Neural cell (in vitro differentiated cells): Measurements from ENCODE around the gene LRRC8B. TPM values are rescaled to one million over a fixed set of nuclear protein-coding genes. Genes with fewer than 3 reads are reported as not detected.

Experiments
- H2AFZ ChIP-seq: fragments of 200-600, 300-800 bp; sonication (generic), shearing (Covaris generic); 2 replicates; pipeline ENCODE4 v1.6.0; 2014; ENCODE audit warnings: low read depth, mild to moderate bottlenecking, antibody characterized with exemption, low read length, moderate library complexity
- H3F3A ChIP-seq: fragments of 200-600 bp; shearing (Covaris generic); 2 replicates; pipeline ENCODE4 v1.6.1; 2016; ENCODE audit warnings: mild to moderate bottlenecking, moderate library complexity, mixed read lengths, antibody characterized with exemption, low read length; ENCODE audit not compliant: insufficient read depth, poor library complexity, severe bottlenecking
- H3K27ac ChIP-seq: fragments of 200-600, 300-800 bp; sonication (generic), shearing (Covaris generic); 2 replicates; pipeline ENCODE4 v1.5.1; 2014; ENCODE audit warnings: mild to moderate bottlenecking, low read length, moderate library complexity
- H3K27me3 ChIP-seq: fragments of 300-800, 200-600 bp; sonication (generic), shearing (Covaris generic); 2 replicates; pipeline ENCODE4 v1.6.0; 2014; ENCODE audit warnings: mild to moderate bottlenecking, low read depth, low read length, moderate library complexity; ENCODE audit not compliant: insufficient read depth
- H3K36me3 ChIP-seq: fragments of 300-800, 200-600 bp; sonication (generic), shearing (Covaris generic); 2 replicates; pipeline ENCODE4 v1.5.1; 2014; ENCODE audit warnings: mild to moderate bottlenecking, antibody characterized with exemption, low read length, moderate library complexity; ENCODE audit not compliant: insufficient read depth
- H3K4me2 ChIP-seq: fragments of 300-800, 200-600 bp; sonication (generic), shearing (Covaris generic); 2 replicates; pipeline ENCODE4 v1.6.0; 2014; ENCODE audit warnings: mild to moderate bottlenecking, low read length
- H3K4me3 ChIP-seq: fragments of 300-800, 200-600 bp; sonication (generic), shearing (Covaris generic); 2 replicates; pipeline ENCODE4 v1.5.1; 2014; ENCODE audit warnings: mild to moderate bottlenecking, low read length, moderate library complexity
- H3K79me2 ChIP-seq: fragments of 200-600 bp; shearing (Covaris generic); replicated peaks from 2 replicates; pipeline ENCODE4 v1.6.0; 2014; ENCODE audit warnings: mild to moderate bottlenecking, low read length, moderate library complexity; ENCODE audit not compliant: insufficient read depth
- H3K9ac ChIP-seq: fragments of 300-800, 200-600 bp; sonication (generic), shearing (Covaris generic); 2 replicates; pipeline ENCODE4 v1.6.1; 2016; ENCODE audit warnings: mild to moderate bottlenecking, low read length, mixed read lengths
- H3K9me2 ChIP-seq: fragments of 200-600 bp; shearing (Covaris generic); 2 replicates; pipeline ENCODE4 v1.6.1; 2016; ENCODE audit warnings: mild to moderate bottlenecking, low read length, mixed read lengths; ENCODE audit not compliant: insufficient read depth
- H3K9me3 ChIP-seq: fragments of 200-600, 300-800 bp; sonication (generic), shearing (Covaris generic); 2 replicates; pipeline ENCODE4 v1.6.1; 2016; ENCODE audit warnings: mild to moderate bottlenecking, mixed run types, low read length, moderate library complexity, mixed read lengths
- H4K20me1 ChIP-seq: fragments of 200-600 bp; shearing (Covaris generic); 2 replicates; pipeline ENCODE4 v1.6.1; 2016; ENCODE audit warnings: mild to moderate bottlenecking, mixed run types; ENCODE audit not compliant: insufficient read depth
- CTCF ChIP-seq: fragments of 450-650 bp; IDR thresholded peaks from 2 replicates; pipeline ENCODE4 v1.5.1; 2014; ENCODE audit warnings: antibody characterized with exemption, mild to moderate bottlenecking, moderate library complexity; ENCODE audit not compliant: poor library complexity, severe bottlenecking
- EP300 ChIP-seq: fragments of 450-650 bp; conservative IDR thresholded peaks from 2 replicates; pipeline ENCODE4 v1.6.1; 2014; ENCODE audit warnings: antibody characterized with exemption, mild to moderate bottlenecking, moderate library complexity; ENCODE audit not compliant: poor library complexity, severe bottlenecking
- EZH2 ChIP-seq: fragments of 200-600, 300-800 bp; shearing (Covaris generic), sonication (generic); IDR thresholded peaks from 2 replicates; pipeline ENCODE4 v1.6.1; 2014; ENCODE audit warnings: antibody characterized with exemption, low read length, borderline replicate concordance, mild to moderate bottlenecking; ENCODE audit not compliant: insufficient read depth, poor library complexity, severe bottlenecking
- MXI1 ChIP-seq: fragments of 450-650 bp; conservative IDR thresholded peaks from 2 replicates; pipeline ENCODE4 v1.6.1; 2014; ENCODE audit warnings: antibody characterized with exemption, mild to moderate bottlenecking; ENCODE audit not compliant: poor library complexity, severe bottlenecking
- POLR2AphosphoS5 ChIP-seq: IDR thresholded peaks from 2 replicates; pipeline ENCODE4 v1.6.1; 2012
- RAD21 ChIP-seq: fragments of 450-650 bp; conservative IDR thresholded peaks from 2 replicates; pipeline ENCODE4 v1.6.1; 2014; ENCODE audit warnings: antibody characterized with exemption, mild to moderate bottlenecking, moderate library complexity
- REST ChIP-seq: IDR thresholded peaks from 2 replicates; pipeline ENCODE4 v1.6.1; 2012; ENCODE audit warnings: borderline replicate concordance
- SMC3 ChIP-seq: fragments of 450-650 bp; conservative IDR thresholded peaks from 2 replicates; pipeline ENCODE4 v1.6.1; 2014; ENCODE audit warnings: antibody characterized with exemption, mild to moderate bottlenecking, moderate library complexity; ENCODE audit not compliant: poor library complexity
- TAF1 ChIP-seq: IDR thresholded peaks from 2 replicates; pipeline ENCODE4 v1.6.1; 2012; ENCODE audit warnings: low read depth
- polyA plus RNA-seq: library from polyadenylated mRNA; depleted of rRNA; stranded (reverse); fragments of >200 nt; gene quantifications from 2 replicates; pipeline ENCODE4 v1.2.3, GENCODE V29; 2014

Gene LRRC8B
- polyA plus RNA-seq, 1 donor from 2014 or later = 15.9 TPM

GRCh38 chr1:89490389-89490788 is 34.2 kb upstream of the LRRC8B start:
- H2AFZ ChIP-seq = no peak overlapping the region
- no peaks in the 10 kb centered on the region for H3F3A ChIP-seq
- H3K36me3 ChIP-seq = no peaks in the 10 kb centered on the region
- no peak overlapping the region for H3K4me2 ChIP-seq
- no peak for TF ChIP-seq MXI1
- TF ChIP-seq EZH2 = no peak
- no peak for TF ChIP-seq POLR2AphosphoS5
- no peak for TF ChIP-seq SMC3
- TF ChIP-seq REST = no peak
- no peak for TF ChIP-seq RAD21
- no peak for TF ChIP-seq CTCF
- H3K9me2 ChIP-seq = no peaks in the 10 kb centered on the region
- no peak overlapping the region for H3K4me3 ChIP-seq
- no peak overlapping the region for H3K27ac ChIP-seq
- no peak overlapping the region for H3K9ac ChIP-seq
- no peaks in the 10 kb centered on the region for H3K27me3 ChIP-seq
- H3K9me3 ChIP-seq = no peaks in the 10 kb centered on the region
- H3K79me2 ChIP-seq = no peaks in the 10 kb centered on the region
- no peaks in the 10 kb centered on the region for H4K20me1 ChIP-seq

- Histone ChIP-seq H4K20me1 (no peaks in the 10 kb centered on the region), H3K27me3 (no peaks in the 10 kb centered on the region), H3K9ac (no peak overlapping the region), H3F3A (no peaks in the 10 kb centered on the region), H3K4me3 (no peak overlapping the region), H3K27ac (no peak overlapping the region), H2AFZ (no peak overlapping the region), H3K79me2 (no peaks in the 10 kb centered on the region), H3K4me2 (no peak overlapping the region), H3K9me3 (no peaks in the 10 kb centered on the region), H3K36me3 (no peaks in the 10 kb centered on the region), H3K9me2 (no peaks in the 10 kb centered on the region)
- TF ChIP-seq POLR2AphosphoS5 = no peak
- TF ChIP-seq TAF1 = no peak
- no peak for TF ChIP-seq RAD21
- no peak for TF ChIP-seq CTCF
- no peak for TF ChIP-seq MXI1
- no peak for TF ChIP-seq SMC3
- no peak for TF ChIP-seq EZH2
- TF ChIP-seq REST = no peak
- TF ChIP-seq EP300 = no peak
These were observed 25.3 kb upstream of the LRRC8B start for GRCh38 chr1:89499320-89499719.
